Measurements from ENCODE around the gene DLG2.
"Not testable (repeated sequence)": the region's sequence is repeated elsewhere in the genome, so short reads cannot be mapped to it uniquely, and the experiment has no call there.

The DLG2 gene

GRCh38 chr11:84824624-84825023 lies 802.5 kb downstream of the DLG2 start:
- no peak for FAIRE-seq

DNA sequence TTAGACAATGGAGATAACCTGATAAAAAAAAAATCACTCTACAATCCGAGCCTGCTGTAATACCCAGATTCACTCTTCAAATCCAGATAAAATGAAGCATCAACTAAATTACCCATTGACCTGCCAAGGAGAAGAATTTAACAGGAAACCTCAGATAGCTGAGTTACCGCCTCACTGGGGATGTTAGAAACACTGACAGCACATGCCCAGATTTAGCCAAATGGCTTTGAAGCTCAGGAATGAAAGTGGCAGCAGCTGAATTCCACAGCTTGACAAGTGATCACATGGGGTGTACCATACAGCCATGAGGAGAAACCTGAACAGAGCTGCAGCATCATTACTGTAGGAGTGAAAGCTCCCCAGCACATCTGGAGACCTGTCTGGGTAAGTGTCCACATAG lies 807.6 kb downstream of the DLG2 start:
- FAIRE-seq: no peak

DNA sequence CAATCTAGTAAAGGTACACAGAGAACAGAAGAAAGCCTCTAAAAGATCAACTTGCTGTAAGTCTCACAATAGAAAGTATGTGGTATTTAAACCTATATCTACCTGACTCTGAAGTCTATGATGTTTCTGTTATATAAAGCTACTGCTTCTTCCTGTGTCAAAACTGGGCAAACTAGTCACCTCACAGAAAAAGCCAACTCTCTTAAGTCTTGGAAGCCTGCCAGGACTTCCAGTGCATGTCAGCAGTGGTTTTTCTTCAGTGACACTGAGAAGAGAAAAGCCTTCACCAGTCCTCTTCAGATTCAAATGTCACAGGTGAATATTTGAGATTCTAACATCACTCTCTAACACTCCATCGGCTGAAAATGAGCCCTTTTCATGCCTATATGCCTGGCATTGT lies 808.0 kb downstream of the DLG2 start:
- no peak for FAIRE-seq

DNA sequence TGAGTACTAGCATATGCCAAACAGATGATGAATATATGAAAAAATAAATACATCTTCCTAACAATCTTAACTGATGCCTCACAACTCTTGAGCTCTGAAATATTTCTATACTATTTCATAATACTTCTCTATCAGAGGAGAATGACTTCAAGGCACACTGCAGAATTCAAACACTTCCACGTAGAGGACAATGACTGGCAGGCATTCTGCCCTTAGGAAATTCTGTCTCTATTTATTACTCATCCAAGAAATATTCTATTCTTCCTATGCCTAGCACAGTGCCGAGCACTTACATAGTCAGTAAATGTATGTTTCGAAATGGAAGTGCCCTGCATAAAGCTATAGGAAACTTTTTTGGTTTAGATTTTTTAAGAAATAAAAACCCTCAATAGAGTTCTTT lies 809.1 kb downstream of the DLG2 start:
- FAIRE-seq: no peak

DNA sequence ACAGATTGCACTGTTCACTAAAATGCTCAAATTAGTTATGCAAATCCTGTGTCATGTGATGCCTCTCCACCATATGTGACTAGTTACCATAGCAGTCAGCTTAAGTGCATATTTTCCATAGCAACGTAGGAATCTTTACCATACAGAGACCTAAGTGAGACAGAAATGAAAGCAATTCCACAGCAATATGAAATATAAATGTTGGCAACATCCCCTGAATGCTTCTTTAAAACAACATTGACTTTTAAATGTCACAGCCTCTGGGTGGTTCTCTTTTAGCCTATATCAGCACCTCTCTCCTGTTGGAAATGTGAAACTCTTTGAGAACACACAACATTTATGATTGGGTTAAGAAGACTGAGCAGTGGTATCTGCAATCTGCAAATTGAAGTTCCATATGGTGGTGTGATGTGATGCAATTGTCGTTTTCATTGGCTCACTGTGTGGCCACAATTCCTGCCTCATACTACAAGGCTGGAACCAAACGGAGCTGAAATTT lies 814.6 kb downstream of the DLG2 start:
- no peak for FAIRE-seq

GRCh38 chr11:84806354-84806753 lies 820.8 kb downstream of the DLG2 start:
- no peak for FAIRE-seq

DNA sequence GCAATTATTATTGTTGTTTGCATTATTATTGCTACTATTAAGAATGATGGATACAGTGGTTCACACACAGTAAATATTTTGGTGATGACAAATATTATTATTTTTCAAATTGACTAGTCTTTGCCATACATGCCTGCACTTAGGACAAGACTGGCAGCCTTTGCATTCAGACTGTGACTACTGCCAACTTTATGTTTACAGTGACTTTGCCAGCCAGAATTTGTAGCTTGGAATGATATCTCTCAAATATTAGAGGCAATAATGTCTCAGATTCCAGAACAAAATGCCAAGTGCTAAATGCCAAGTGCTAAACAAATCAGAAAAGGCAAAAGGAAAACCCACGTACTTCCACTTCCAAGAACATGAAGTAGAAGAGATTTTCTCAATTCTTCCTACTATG lies 823.1 kb downstream of the DLG2 start:
- FAIRE-seq: no peak

DNA sequence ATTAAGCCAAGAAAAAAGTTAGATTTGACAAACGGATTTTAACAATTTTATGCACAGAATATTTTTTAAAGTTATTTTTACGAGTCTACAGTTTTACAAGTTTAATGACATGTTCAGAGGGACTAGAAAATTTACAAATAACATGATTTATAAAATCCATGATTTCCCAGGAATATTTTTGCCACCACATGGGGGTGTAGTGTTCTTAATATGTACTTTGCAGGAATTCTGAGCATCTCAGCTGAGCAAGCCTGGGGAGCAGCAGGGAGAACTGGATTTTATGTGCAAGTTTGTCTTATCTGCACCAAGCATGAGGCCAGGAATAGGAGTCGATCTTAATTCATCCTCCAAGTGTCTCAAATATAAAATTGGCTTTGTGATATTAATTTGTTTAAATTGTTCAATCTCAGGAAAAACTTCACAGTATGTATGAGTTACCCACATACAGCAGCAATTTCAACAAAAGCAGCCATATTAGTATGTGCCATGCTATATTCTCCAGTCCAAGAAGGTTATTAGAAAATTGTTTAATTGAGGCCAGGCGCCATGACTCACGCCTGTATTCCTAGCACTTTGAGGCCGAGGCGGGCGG lies 826.3 kb downstream of the DLG2 start:
- FAIRE-seq: no peak

- no peak for FAIRE-seq
These were observed 828.0 kb downstream of the DLG2 start for GRCh38 chr11:84799112-84799511.

GRCh38 chr11:84795698-84796097 lies 831.4 kb downstream of the DLG2 start:
- no peak for FAIRE-seq

DNA sequence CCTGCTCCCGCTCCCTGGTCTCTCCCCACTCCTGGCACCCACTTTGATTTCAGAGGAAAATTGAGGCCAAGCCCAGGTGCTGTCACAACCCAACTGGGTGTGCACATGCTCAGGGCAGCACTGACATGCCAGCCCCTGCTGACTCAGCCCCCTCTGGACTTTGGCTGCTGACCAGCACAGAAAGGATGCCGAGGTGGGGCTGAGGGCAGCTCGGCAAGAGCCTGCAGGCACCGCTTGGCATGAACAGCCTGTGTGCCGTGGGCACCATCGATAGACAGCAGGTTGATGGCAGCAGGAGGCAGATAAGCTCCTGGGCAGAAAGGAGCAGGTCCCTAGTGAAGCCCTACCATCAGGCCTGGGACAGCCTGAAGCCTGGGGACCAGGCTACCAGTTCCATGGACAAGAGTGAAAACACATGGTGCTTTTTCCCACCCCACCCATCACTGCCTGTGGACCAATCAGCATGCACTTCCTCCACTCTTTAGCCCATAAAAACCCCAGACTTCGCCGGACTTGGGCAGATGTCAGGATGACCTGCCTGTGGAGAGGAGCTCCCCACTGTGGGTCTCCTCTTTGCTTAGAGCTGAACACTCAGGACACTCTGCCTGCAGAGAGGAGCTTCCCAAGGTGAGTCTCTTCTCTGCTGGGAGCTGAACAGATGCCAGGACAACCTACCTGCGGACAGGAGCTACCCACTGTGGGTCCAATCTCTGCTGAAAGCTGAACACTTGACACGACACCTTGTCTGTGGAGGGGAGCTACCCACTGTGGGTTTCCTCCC lies 832.3 kb downstream of the DLG2 start:
- FAIRE-seq: no peak

GRCh38 chr11:84793318-84793717 lies 833.8 kb downstream of the DLG2 start:
- FAIRE-seq: no peak

DNA sequence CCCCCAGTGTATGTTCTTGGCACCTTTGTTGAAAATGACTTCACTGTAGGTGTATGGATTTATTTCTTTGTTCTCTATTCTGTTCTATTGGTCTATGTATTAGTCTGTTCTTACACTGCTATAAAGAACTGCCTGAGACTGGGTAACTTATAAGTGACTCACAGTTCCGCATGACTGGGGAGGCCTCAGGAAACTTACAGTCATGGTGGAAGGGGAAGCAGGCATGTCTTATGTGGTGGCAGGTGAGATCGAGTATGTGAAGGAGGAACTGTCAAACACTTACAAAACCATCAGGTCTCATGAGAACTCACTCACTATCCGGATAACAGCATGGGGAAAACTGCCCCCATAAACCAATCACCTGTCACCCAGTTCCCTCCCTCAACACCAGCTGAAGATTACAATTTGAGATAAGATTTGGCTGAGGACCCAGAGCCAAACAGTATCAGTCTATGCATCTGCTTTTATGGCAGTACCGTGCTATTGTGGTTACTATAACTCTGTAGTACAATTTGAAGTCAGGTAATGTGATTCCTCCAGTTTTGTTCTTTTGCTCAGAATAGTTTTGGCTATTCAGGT lies 836.2 kb downstream of the DLG2 start:
- no peak for FAIRE-seq

- FAIRE-seq: no peak
These were observed 838.9 kb downstream of the DLG2 start for GRCh38 chr11:84788220-84788619.

- FAIRE-seq: not testable (repeated sequence)
These were observed 843.0 kb downstream of the DLG2 start for GRCh38 chr11:84784158-84784557.

- no peak for FAIRE-seq
These were observed 846.4 kb downstream of the DLG2 start for GRCh38 chr11:84780689-84781293.

GRCh38 chr11:84775503-84775902 lies 851.6 kb downstream of the DLG2 start:
- FAIRE-seq: no peak

- no peak for FAIRE-seq
These were observed 863.2 kb downstream of the DLG2 start for GRCh38 chr11:84763931-84764330.

- no peak for FAIRE-seq
These were observed 869.4 kb downstream of the DLG2 start for GRCh38 chr11:84757711-84758110.

- no peak for FAIRE-seq
These were observed 875.8 kb downstream of the DLG2 start for GRCh38 chr11:84751371-84751770.

DNA sequence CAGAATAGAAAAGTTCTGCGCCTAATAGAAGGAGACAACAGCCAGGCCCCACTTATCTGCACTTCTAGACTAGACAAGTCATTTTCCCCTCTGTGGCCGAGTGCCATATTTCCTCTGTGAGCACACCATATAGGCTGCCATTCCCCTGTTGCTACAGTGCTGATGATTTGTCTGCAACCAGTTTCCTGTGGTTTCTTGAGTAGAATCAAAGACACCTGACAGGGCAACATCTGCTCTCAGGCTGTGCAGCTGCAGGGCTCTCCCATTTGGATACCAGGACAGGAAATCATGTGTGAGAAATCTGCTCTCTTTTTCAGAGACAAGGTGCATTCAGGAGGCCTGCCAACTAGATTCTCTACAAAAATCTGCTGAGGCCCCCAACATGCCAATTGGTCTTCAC lies 879.3 kb downstream of the DLG2 start:
- FAIRE-seq: no peak

GRCh38 chr11:84740050-84740449 lies 887.1 kb downstream of the DLG2 start:
- FAIRE-seq: no peak

DNA sequence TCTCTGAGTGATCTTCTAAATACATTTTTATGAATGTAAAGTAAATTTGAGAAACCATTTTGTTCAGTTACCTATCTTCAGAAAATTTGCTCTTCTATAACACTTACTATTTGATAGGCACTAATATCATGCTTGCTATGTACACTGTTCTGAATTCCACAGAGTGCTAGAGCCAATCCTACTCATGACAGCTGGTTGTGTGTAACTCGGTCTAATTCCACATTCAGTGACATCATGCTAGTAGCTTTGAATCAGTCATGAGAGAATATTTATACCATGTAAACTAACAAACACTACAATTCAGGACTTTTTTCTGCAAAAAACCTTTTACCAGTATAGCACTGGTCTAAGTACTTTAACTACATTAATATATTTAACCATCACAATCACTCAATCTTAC lies 902.9 kb downstream of the DLG2 start:
- FAIRE-seq: no peak
